Transverse colon (tissue), 4 donors: ENCODE results near the gene PDE4D. TPM values are rescaled to one million over a fixed set of nuclear protein-coding genes. Genes with fewer than 3 reads are reported as not detected.
A peak's percentile ranks its signal among the peaks of the same experiment; 100 is the strongest.

Experiments
- DNase-seq: peaks from one replicate; pipeline ENCODE4 v3.0.0-alpha.2; 2019
- H3K27ac ChIP-seq, 4 donors: fragments of 200-600 bp; sonication (generic); 2 replicates each; pipeline ENCODE4 v1.5.1; 2016 to 2018; ENCODE audit warnings: inconsistent platforms in 4 of 4
- H3K27me3 ChIP-seq: fragments of 200-600 bp; sonication (generic); 2 replicates; pipeline ENCODE4 v1.5.1; 2017; ENCODE audit warnings: inconsistent platforms
- H3K36me3 ChIP-seq, 4 donors: fragments of 200-600 bp; sonication (generic); 2 replicates each; pipeline ENCODE4 v1.5.1; 2017 to 2019; ENCODE audit warnings: inconsistent platforms in 4 of 4
- H3K4me1 ChIP-seq, 4 donors: fragments of 200-600 bp; sonication (generic); 2 replicates each; pipeline ENCODE4 v1.5.1; 2017 to 2020; ENCODE audit warnings: inconsistent platforms in 4 of 4
- H3K4me3 ChIP-seq, 4 donors: fragments of 200-600 bp; sonication (generic); 1 replicate in 1 of 4; 2 replicates in 3 of 4; pipeline versions ENCODE4 v1.5.1 to v1.6.1; 2017 to 2019; ENCODE audit warnings: inconsistent platforms in 4 of 4
- H3K9me3 ChIP-seq, 2 donors: fragments of 200-600 bp; sonication (generic); 2 replicates each; pipeline ENCODE4 v1.5.1; 2017 to 2019; ENCODE audit warnings: inconsistent platforms in 2 of 2
- CTCF ChIP-seq, 5 experiments: fragments of 200-600 bp in 3 of 5; fragments of 450-650 bp in 2 of 5; sonication (generic) in 3 of 5; IDR thresholded peaks; 1 replicate in 2 of 5; 2 replicates in 3 of 5; pipeline ENCODE4 v1.5.1; 2016 to 2017; ENCODE audit warnings: antibody characterized with exemption in 5 of 5, inconsistent platforms in 3 of 5, mild to moderate bottlenecking in 2 of 5, moderate library complexity in 1 of 5
- EP300 ChIP-seq: sonication (generic); formaldehyde crosslinking; IDR thresholded peaks from one replicate; pipeline ENCODE4 v1.6.1; 2017; ENCODE audit warnings: antibody characterized with exemption, low read depth
- POLR2A ChIP-seq: fragments of 450-650 bp; IDR thresholded peaks from one replicate; pipeline ENCODE4 v1.6.1; 2016; ENCODE audit warnings: antibody characterized with exemption, mild to moderate bottlenecking, moderate library complexity
- POLR2AphosphoS5 ChIP-seq, 3 donors: sonication (generic); formaldehyde crosslinking; IDR thresholded peaks; one replicate each; pipeline ENCODE4 v1.6.1; 2016; ENCODE audit warnings: antibody characterized with exemption in 3 of 3
- WGBS, 2 donors: methylation state at CpG; one replicate each; pipeline ENCODE4 v1.1.5; 2018; ENCODE audit warnings: low coverage in 1 of 2; 5-methylcytosine and 5-hydroxymethylcytosine counted together
- in situ Hi-C, 4 donors: fragments of 200-750 bp; cut with MboI; loops; one replicate each; pipeline versions ENCODE4 v1.15.0 to v1.15.1; 2017; ENCODE audit warnings: low sequenced_read_pairs in 3 of 4, low pct_ligation_motif_present in 1 of 4, low pct_unique_long_range_greater_than_20kb in 1 of 4
- intact Hi-C: fragments of 100-400 bp; cut with DNase I; formaldehyde crosslinking; loops from one replicate; pipeline ENCODE4 v1.15.1; 2023; ENCODE audit warnings: low total_unique reads
- total RNA-seq, 4 donors: library from RNA; depleted of rRNA; stranded (reverse); fragments of >200 nt; gene quantifications; one replicate each; pipeline ENCODE4 v1.1.0, GENCODE V29; 2016

Gene PDE4D
- total RNA-seq, 4 donors from 2014 or later: 47.0 to 302 (median 73.6) TPM

DNA sequence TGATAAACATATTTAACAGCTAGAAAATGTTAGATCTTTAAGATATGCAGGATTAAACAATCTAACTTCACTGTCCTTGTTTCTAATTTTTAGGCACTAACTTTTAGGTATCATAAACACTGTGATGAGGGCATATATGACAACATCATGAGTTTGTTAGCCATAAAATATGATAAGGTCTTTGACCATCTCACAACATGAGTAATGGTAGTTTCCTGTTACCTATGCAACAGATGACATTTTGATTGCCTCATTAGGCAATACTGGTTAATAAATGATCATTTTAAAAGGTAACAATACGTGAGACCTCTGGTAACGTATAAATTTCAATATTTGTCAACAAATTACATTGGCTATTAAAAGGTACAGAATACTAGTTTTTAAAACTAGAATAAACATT, 613.5 kb downstream of the PDE4D start:
- in situ Hi-C loops (no loop called here), intact Hi-C loops (no loop called here)
- no peaks in the 10 kb centered on the region for H3K9me3 ChIP-seq
- no peaks in the 10 kb centered on the region for H3K36me3 ChIP-seq
- no peak overlapping the region for H3K4me3 ChIP-seq
- 69 to 80% methylated on average over 2 of the region's 2 CpGs for whole genome bisulfite sequencing, 2 donors
- H3K4me1 ChIP-seq: peaks cover 0 to 28% (median 4%) of the 10 kb centered on the region in 4 donors
- TF ChIP-seq POLR2A (no peak), CTCF (IDR thresholded peaks at IDR 0.05) (no peak), EP300 (no peak), POLR2AphosphoS5 (IDR thresholded peaks at IDR 0.05) (no peak)
- H3K27ac ChIP-seq: no peak overlapping the region
- DNase-seq: no peak
- H3K27me3 ChIP-seq: no peaks in the 10 kb centered on the region

DNA sequence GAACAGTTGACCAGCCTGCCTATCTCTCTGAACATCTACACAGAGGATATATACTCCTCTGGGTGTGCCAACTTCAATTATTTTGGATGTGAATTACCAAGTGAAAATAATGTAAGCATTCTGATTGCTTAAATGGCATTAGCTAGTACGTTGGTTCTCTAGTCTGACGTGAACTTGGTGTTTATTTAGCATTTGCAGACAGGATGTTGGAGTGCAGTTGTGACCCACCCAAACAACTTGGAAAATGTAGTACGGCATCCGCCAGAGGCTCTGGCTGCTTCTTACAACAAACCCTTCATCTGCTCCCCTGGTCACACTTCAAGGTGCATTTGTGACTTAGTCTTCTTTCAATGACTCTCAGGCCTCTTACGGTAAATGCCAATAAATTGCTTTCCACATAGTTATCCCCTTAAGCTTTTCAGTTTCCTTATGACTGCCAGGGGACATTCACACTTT, 616.6 kb downstream of the PDE4D start:
- Histone ChIP-seq H3K27ac (peak overlapping the region; percentile 89 to 96 (median 92)), H3K4me1 (peaks cover 3 to 44% (median 13%) of the 10 kb centered on the region in 4 donors), H3K4me3 (no peak overlapping the region), H3K36me3 (no peaks in the 10 kb centered on the region), H3K27me3 (no peaks in the 10 kb centered on the region), H3K9me3 (no peaks in the 10 kb centered on the region)
- in situ Hi-C loops: no loop called here
- TF ChIP-seq POLR2AphosphoS5 (IDR thresholded peaks at IDR 0.05) (peak in 2 of 3 donors; percentile 32 to 38), POLR2A (no peak)
- 34 to 67% methylated on average over 1 to 5 of the region's 5 CpGs for WGBS, 2 donors
- peak; percentile 34 for DNase-seq
- intact Hi-C loops: no loop called here

DNA sequence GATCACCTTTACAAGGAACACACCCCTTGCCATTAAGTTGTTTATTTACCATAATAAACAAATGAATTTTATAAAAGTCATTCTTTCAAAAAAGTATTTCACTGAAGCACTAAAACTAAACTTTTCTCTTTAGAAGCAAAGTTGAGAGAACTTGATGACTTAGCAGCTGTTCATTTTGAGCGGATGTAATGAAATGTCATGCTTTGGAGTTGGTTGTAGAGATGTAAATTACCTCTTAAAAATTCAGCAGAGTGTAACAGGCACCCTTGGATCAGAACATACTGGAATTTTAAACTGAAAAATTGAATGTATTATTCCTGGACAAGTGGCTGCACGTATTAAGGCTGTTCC, 617.2 kb downstream of the PDE4D start:
- in situ Hi-C loops (no loop called here), intact Hi-C loops (no loop called here)
- no peaks in the 10 kb centered on the region for H3K36me3 ChIP-seq
- TF ChIP-seq CTCF (IDR thresholded peaks at IDR 0.05) (no peak), EP300 (no peak), POLR2AphosphoS5 (IDR thresholded peaks at IDR 0.05) (no peak), POLR2A (no peak)
- peaks cover 3 to 51% (median 16%) of the 10 kb centered on the region in 4 donors for H3K4me1 ChIP-seq
- peak overlapping the region in 3 of 4 donors; percentile 34 to 64 (median 50) for H3K4me3 ChIP-seq
- peak overlapping the region; percentile 89 to 96 (median 92) for H3K27ac ChIP-seq
- H3K27me3 ChIP-seq: no peaks in the 10 kb centered on the region
- 34 to 38% methylated on average over 2 of the region's 2 CpGs for WGBS, 2 donors
- DNase-seq: no peak
- H3K9me3 ChIP-seq: no peaks in the 10 kb centered on the region

GRCh38 chr5:59275510-59276324, 617.8 kb downstream of the PDE4D start:
- Histone ChIP-seq H3K36me3 (no peaks in the 10 kb centered on the region), H3K27ac (peak overlapping the region; percentile 89 to 96 (median 92)), H3K4me1 (peaks cover 3 to 52% (median 16%) of the 10 kb centered on the region in 4 donors), H3K27me3 (no peaks in the 10 kb centered on the region), H3K9me3 (no peaks in the 10 kb centered on the region), H3K4me3 (peak overlapping the region; percentile 28 to 64 (median 42))
- in situ Hi-C loops (no loop called here), intact Hi-C loops (no loop called here)
- peak; percentile 61 for DNase-seq
- WGBS, 2 donors: 2 to 7% methylated on average over 13 to 16 of the region's 16 CpGs
- TF ChIP-seq POLR2AphosphoS5 (IDR thresholded peaks at IDR 0.05) (peak in 2 of 3 donors; percentile 64 to 73), EP300 (no peak), POLR2A (peak; percentile 62), CTCF (IDR thresholded peaks at IDR 0.05) (no peak)
